ENCODE results near the gene MINDY4. TPM values are rescaled to one million over a fixed set of nuclear protein-coding genes. Genes with fewer than 3 reads are reported as not detected.

The MINDY4 gene
- total and polyA plus RNA-seq, 2 of the 8 experiments (the other 6 are each of a cell fraction or from before 2014, with no cell fraction given): 1.3 to 3.6 TPM

GRCh38 chr7:30775992-30776391 is 4.8 kb downstream of the MINDY4 start:
- CTCF ChIA-PET (ENCODE audit: partially characterized antibody): interaction anchor here (1.1 to 1.4 kb wide), 2 partner anchors 29 to 163 kb away, joined by 3 to 4 read pairs; no protein-coding TSS in a partner anchor

More at GRCh38 chr7:30775992-30776391, 4.8 kb downstream of the MINDY4 start:
- H2AK5ac ChIP-seq (ENCODE audit: low read depth, low read length): no peak overlapping the region
- H2BK15ac ChIP-seq (ENCODE audit: low read length): no peak overlapping the region
- H3K4me2 ChIP-seq (ENCODE audit: insufficient read depth in 1 of 2, low read depth in 2 of 2, low read length in 2 of 2): no peak overlapping the region
- no peaks in the 10 kb centered on the region for H3K9me3 ChIP-seq (ENCODE audit: insufficient read depth in 2 of 2, low read depth in 1 of 2, low read length in 1 of 2)
- H2BK5ac ChIP-seq (ENCODE audit: low read depth, low read length): no peak overlapping the region
- no peak overlapping the region for H3K56ac ChIP-seq (replicated peaks; ENCODE audit: insufficient read length, low read depth, low read length)
- no peak overlapping the region for H3K9ac ChIP-seq (replicated peaks in 1 of 4; ENCODE audit: extremely low read depth in 1 of 4, low read depth in 3 of 4, low read length in 3 of 4)
- peaks cover 0 to under 1% of the 10 kb centered on the region in 2 experiments for H4K20me1 ChIP-seq (replicated peaks in 1 of 2; ENCODE audit: control insufficient read depth in 1 of 2, insufficient read depth in 2 of 2, low read length in 2 of 2)
- H2BK120ac ChIP-seq (replicated peaks; ENCODE audit: low read depth, low read length): no peak overlapping the region
- no peak overlapping the region for H2AFZ ChIP-seq (ENCODE audit: low read length)
- no peak overlapping the region for H4K5ac ChIP-seq (ENCODE audit: insufficient read length, low read depth, low read length)
- H3K4ac ChIP-seq (replicated peaks; ENCODE audit: insufficient read length, low read depth, low read length): no peak overlapping the region
- H3K36me3 ChIP-seq (ENCODE audit: control insufficient read depth in 2 of 4, insufficient read depth in 4 of 4, low read length in 3 of 4): 0 out of 8 replicates have a peak, but pooled peaks cover 0 to 3% (median 0%) of the 10 kb centered on the region in 4 experiments
- POLR2A ChIA-PET (ENCODE audit: partially characterized antibody): interaction anchor here (1.6 kb wide), 1 partner anchor 8 kb away, joined by 3 read pairs; no protein-coding TSS in a partner anchor
- H3K14ac ChIP-seq (ENCODE audit: insufficient read length): no peak overlapping the region
- H3K79me2 ChIP-seq (ENCODE audit: control insufficient read depth in 1 of 2, insufficient read depth in 2 of 2, low read length in 2 of 2): peaks cover 0 to 2% of the 10 kb centered on the region in 2 experiments; a peak in 1 of 4 replicates
- H3K23ac ChIP-seq (ENCODE audit: insufficient read length): no peak overlapping the region
- H4K8ac ChIP-seq (ENCODE audit: extremely low read depth, insufficient read depth, low read length): no peak overlapping the region
- no peak overlapping the region for H4K91ac ChIP-seq (replicated peaks; ENCODE audit: insufficient read length, low read length)
- no peaks in the 10 kb centered on the region; the same call in 1 of the 2 replicates for H3K79me1 ChIP-seq (ENCODE audit: low read depth, low read length)
- no peak overlapping the region for H3K27ac ChIP-seq (ENCODE audit: low read depth, low read length)
- DNase-seq (ENCODE audit: low read depth in 1 of 2, low spot score in 2 of 2): no peak
- no peak overlapping the region for H2BK20ac ChIP-seq (ENCODE audit: low read length)
- FAIRE-seq: no peak
- TF ChIP-seq MAX (IDR thresholded peaks at IDR 0.05): no peak
- TF ChIP-seq RBBP5 (IDR thresholded peaks at IDR 0.05; ENCODE audit: borderline replicate concordance, low read depth, low read length): no peak
- TF ChIP-seq CREB1 (IDR thresholded peaks at IDR 0.05): no peak
- TF ChIP-seq BRCA1 (IDR thresholded peaks at IDR 0.05; ENCODE audit: low read depth, low read length): no peak
- no peak for TF ChIP-seq SP2 (IDR thresholded peaks at IDR 0.05; ENCODE audit: low read length)
- TF ChIP-seq HDAC2 (IDR thresholded peaks at IDR 0.05; ENCODE audit: borderline replicate concordance in 1 of 2, low read depth in 2 of 2, low read length in 2 of 2): no peak
- no peak for TF ChIP-seq EZH2 (IDR thresholded peaks at IDR 0.05; ENCODE audit: low read depth, low read length, severe bottlenecking)
- no peak for TF ChIP-seq CEBPB (IDR thresholded peaks at IDR 0.05; ENCODE audit: low read depth, low read length)
- TF ChIP-seq, protein P1, sequence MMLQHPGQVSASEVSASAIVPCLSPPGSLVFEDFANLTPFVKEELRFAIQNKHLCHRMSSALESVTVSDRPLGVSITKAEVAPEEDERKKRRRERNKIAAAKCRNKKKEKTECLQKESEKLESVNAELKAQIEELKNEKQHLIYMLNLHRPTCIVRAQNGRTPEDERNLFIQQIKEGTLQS (IDR thresholded peaks at IDR 0.05; ENCODE audit: insufficient read depth, low read depth, low read length): no peak
- no peak for TF ChIP-seq SIN3A (conservative IDR thresholded peaks at IDR 0.05 in 1 of 2, IDR thresholded peaks at IDR 0.05 in 1 of 2; ENCODE audit: low read depth in 1 of 2, low read length in 2 of 2)
- TF ChIP-seq CHD1 (IDR thresholded peaks at IDR 0.05; ENCODE audit: low read depth, low read length): no peak
- H3K18ac ChIP-seq (ENCODE audit: extremely low read depth, low read length): no peak overlapping the region
- peaks cover 6% of the 10 kb centered on the region; the same call in 1 of the 2 replicates for H3K23me2 ChIP-seq (ENCODE audit: low read depth, low read length)
- H3K4me3 ChIP-seq (ENCODE audit: extremely low read depth in 1 of 4, insufficient read depth in 2 of 4, low read depth in 3 of 4, low read length in 4 of 4): no peak overlapping the region
- H3K27me3 ChIP-seq (replicated peaks in 1 of 4; ENCODE audit: control insufficient read depth in 3 of 4, extremely low read depth in 1 of 4, insufficient read depth in 3 of 4, low read length in 3 of 4): no peaks in the 10 kb centered on the region
- peaks cover 0 to 2% (median under 1%) of the 10 kb centered on the region in 4 experiments; a peak in 3 of 7 replicates for H3K4me1 ChIP-seq (replicated peaks in 1 of 4; ENCODE audit: control insufficient read depth in 3 of 4, insufficient read depth in 4 of 4, low read length in 3 of 4)
- no peak overlapping the region for H2BK12ac ChIP-seq (ENCODE audit: low read depth, low read length)

All from H1 (cell line).